WTC11 (cell line): ENCODE measurements around the gene STK31. TPM values are rescaled to one million over a fixed set of nuclear protein-coding genes. Genes with fewer than 3 reads are reported as not detected.
"Not testable (repeated sequence)": the region's sequence is repeated elsewhere in the genome, so short reads cannot be mapped to it uniquely, and the experiment has no call there.

ENCODE experiments used
- ATAC-seq: fragments of 200-7000 bp; cut with Tn5 transposase; 2 replicates; pipeline ENCODE4 v1.10.0; 2021; ENCODE audit warnings: mild to moderate bottlenecking, moderate library complexity
- CTCF ChIA-PET: fragments of 300-600 bp; sonication (Branson Sonifier 250); formaldehyde crosslinking; loops from one replicate; lab custom pipeline; 2021; ENCODE audit warnings: antibody characterized with exemption; lab: Charles Lee
- POLR2A ChIA-PET: fragments of 350-600 bp; sonication (Branson Sonifier 250); formaldehyde crosslinking; loops from one replicate; lab custom pipeline; 2021; ENCODE audit warnings: antibody characterized with exemption; lab: Charles Lee
- DNase-seq: peaks from one replicate; pipeline ENCODE4 v3.0.0; 2021; ENCODE audit warnings: low spot score
- H3K27ac Mint-ChIP-seq: 2 replicates; pipeline ENCODE4 v1.8.0; 2021; ENCODE audit warnings: mixed read lengths
- H3K27me3 Mint-ChIP-seq: 2 replicates; pipeline ENCODE4 v1.8.0; 2021; ENCODE audit warnings: low read depth, mild to moderate bottlenecking, moderate library complexity, mixed read lengths
- H3K36me3 Mint-ChIP-seq: 2 replicates; pipeline ENCODE4 v1.8.0; 2021; ENCODE audit warnings: mixed read lengths
- H3K4me1 Mint-ChIP-seq: 2 replicates; pipeline ENCODE4 v1.8.0; 2022; ENCODE audit warnings: mixed read lengths
- H3K4me3 Mint-ChIP-seq: 2 replicates; pipeline ENCODE4 v1.8.0; 2021; ENCODE audit warnings: mild to moderate bottlenecking, moderate library complexity, mixed read lengths
- H3K9me3 Mint-ChIP-seq: 2 replicates; pipeline ENCODE4 v1.8.0; 2021; ENCODE audit warnings: mixed read lengths
- ATF1 ChIP-seq: sonication (generic); formaldehyde crosslinking; IDR thresholded peaks from 2 replicates; pipeline ENCODE4 v1.8.1; 2023; ENCODE audit warnings: mild to moderate bottlenecking, moderate library complexity, missing genetic modification reagents
- ATF2 ChIP-seq: sonication (generic); formaldehyde crosslinking; IDR thresholded peaks from 2 replicates; pipeline ENCODE4 v1.8.1; 2022; ENCODE audit warnings: low read depth, missing genetic modification reagents, borderline replicate concordance
- CDX4 ChIP-seq: fragments of 250-450 bp; sonication (Bioruptor Pico); IDR thresholded peaks from 2 replicates; pipeline ENCODE4 v1.9.0; 2021; ENCODE audit warnings: moderate library complexity, mild to moderate bottlenecking, inconsistent platforms, borderline replicate concordance
- CREM ChIP-seq: sonication (generic); formaldehyde crosslinking; IDR thresholded peaks from 2 replicates; pipeline ENCODE4 v1.8.1; 2022; ENCODE audit warnings: mild to moderate bottlenecking, missing genetic modification reagents, moderate library complexity
- E2F1 ChIP-seq: sonication (generic); formaldehyde crosslinking; IDR thresholded peaks from 2 replicates; pipeline ENCODE4 v1.8.0; 2022; ENCODE audit warnings: mild to moderate bottlenecking, missing genetic modification reagents
- ETV6 ChIP-seq: sonication (generic); formaldehyde crosslinking; IDR thresholded peaks from 2 replicates; pipeline ENCODE4 v1.8.1; 2022; ENCODE audit warnings: mild to moderate bottlenecking, missing genetic modification reagents
- FOXK1 ChIP-seq: sonication (generic); formaldehyde crosslinking; IDR thresholded peaks from 2 replicates; pipeline ENCODE4 v1.8.0; 2022; ENCODE audit warnings: mild to moderate bottlenecking, moderate library complexity, missing genetic modification reagents
- FOXP1 ChIP-seq: sonication (generic); formaldehyde crosslinking; IDR thresholded peaks from 2 replicates; pipeline ENCODE4 v1.8.0; 2022; ENCODE audit warnings: missing genetic modification reagents, mild to moderate bottlenecking, moderate library complexity, borderline replicate concordance
- GRHL2 ChIP-seq: fragments of 250-450 bp; sonication (Bioruptor Pico); IDR thresholded peaks from 2 replicates; pipeline ENCODE4 v1.8.0; 2022; ENCODE audit warnings: mild to moderate bottlenecking, moderate library complexity; ENCODE audit not compliant: insufficient replicate concordance, severe bottlenecking
- GTF2I ChIP-seq: fragments of 250-450 bp; sonication (Bioruptor Pico); conservative IDR thresholded peaks from 2 replicates; pipeline ENCODE4 v1.4.0; 2021; ENCODE audit warnings: mild to moderate bottlenecking
- HMGXB4 ChIP-seq: sonication (generic); formaldehyde crosslinking; IDR thresholded peaks from 2 replicates; pipeline ENCODE4 v1.8.1; 2023; ENCODE audit warnings: mild to moderate bottlenecking, moderate library complexity, missing genetic modification reagents
- NR1H2 ChIP-seq: sonication (generic); formaldehyde crosslinking; IDR thresholded peaks from 2 replicates; pipeline ENCODE4 v1.9.0; 2021; ENCODE audit warnings: mild to moderate bottlenecking, moderate library complexity, missing genetic modification reagents
- NR2C2 ChIP-seq: sonication (generic); formaldehyde crosslinking; IDR thresholded peaks from 2 replicates; pipeline ENCODE4 v1.8.0; 2022; ENCODE audit warnings: mild to moderate bottlenecking, missing genetic modification reagents
- RELA ChIP-seq: sonication (generic); formaldehyde crosslinking; IDR thresholded peaks from 2 replicates; pipeline ENCODE4 v1.8.1; 2022; ENCODE audit warnings: missing genetic modification reagents, mild to moderate bottlenecking, borderline replicate concordance
- TP53 ChIP-seq: sonication (generic); formaldehyde crosslinking; IDR thresholded peaks from 2 replicates; pipeline ENCODE4 v1.8.1; 2023; ENCODE audit warnings: mild to moderate bottlenecking, missing genetic modification reagents
- ZBTB21 ChIP-seq: sonication (generic); formaldehyde crosslinking; IDR thresholded peaks from 2 replicates; pipeline ENCODE4 v1.8.1; 2023; ENCODE audit warnings: mild to moderate bottlenecking, missing genetic modification reagents, borderline replicate concordance
- ZMAT4 ChIP-seq: fragments of 250-450 bp; sonication (Bioruptor Pico); IDR thresholded peaks from 2 replicates; pipeline ENCODE4 v1.9.0; 2021; ENCODE audit warnings: mild to moderate bottlenecking
- ZNF281 ChIP-seq: sonication (generic); formaldehyde crosslinking; IDR thresholded peaks from 2 replicates; pipeline ENCODE4 v1.8.0; 2023; ENCODE audit warnings: mild to moderate bottlenecking, missing genetic modification reagents
- total RNA-seq: library from RNA; stranded (reverse); gene quantifications from 3 replicates; pipeline ENCODE4 v1.2.3, GENCODE V29; 2021
- TF ChIP-seq, protein P1 (sequence below): sonication (generic); formaldehyde crosslinking; IDR thresholded peaks from 2 replicates; pipeline ENCODE4 v1.8.1; 2022; ENCODE audit warnings: mild to moderate bottlenecking, moderate library complexity, missing genetic modification reagents
- TF ChIP-seq, protein P2 (sequence below): fragments of 200-600 bp; IDR thresholded peaks from 2 replicates; pipeline ENCODE4 v1.8.0; 2022; ENCODE audit warnings: antibody characterized with exemption

Gene STK31
- total RNA-seq, 1 experiment from 2014 or later, result 0.42 TPM

GRCh38 chr7:23873306-23873705 lies 163.3 kb downstream of the STK31 start:
- H3K4me1 Mint-ChIP-seq, result peaks cover 2% of the 10 kb centered on the region; the same call in 1 of the 2 replicates
- POLR2A ChIA-PET, result no interaction called here
- no peak for TF ChIP-seq ZNF281
- no peak for TF ChIP-seq FOXP1
- TF ChIP-seq, protein P1, sequence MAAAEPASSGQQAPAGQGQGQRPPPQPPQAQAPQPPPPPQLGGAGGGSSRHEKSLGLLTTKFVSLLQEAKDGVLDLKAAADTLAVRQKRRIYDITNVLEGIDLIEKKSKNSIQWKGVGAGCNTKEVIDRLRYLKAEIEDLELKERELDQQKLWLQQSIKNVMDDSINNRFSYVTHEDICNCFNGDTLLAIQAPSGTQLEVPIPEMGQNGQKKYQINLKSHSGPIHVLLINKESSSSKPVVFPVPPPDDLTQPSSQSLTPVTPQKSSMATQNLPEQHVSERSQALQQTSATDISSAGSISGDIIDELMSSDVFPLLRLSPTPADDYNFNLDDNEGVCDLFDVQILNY (CRISPR knock-in tag), result no peak
- no peak for TF ChIP-seq CDX4 (CRISPR knock-in tag)
- no peak for TF ChIP-seq ZMAT4 (CRISPR knock-in tag)
- TF ChIP-seq E2F1 (CRISPR knock-in tag), result no peak
- TF ChIP-seq GRHL2 (CRISPR knock-in tag), result no peak
- TF ChIP-seq GTF2I (CRISPR knock-in tag), result no peak
- TF ChIP-seq, protein P2, sequence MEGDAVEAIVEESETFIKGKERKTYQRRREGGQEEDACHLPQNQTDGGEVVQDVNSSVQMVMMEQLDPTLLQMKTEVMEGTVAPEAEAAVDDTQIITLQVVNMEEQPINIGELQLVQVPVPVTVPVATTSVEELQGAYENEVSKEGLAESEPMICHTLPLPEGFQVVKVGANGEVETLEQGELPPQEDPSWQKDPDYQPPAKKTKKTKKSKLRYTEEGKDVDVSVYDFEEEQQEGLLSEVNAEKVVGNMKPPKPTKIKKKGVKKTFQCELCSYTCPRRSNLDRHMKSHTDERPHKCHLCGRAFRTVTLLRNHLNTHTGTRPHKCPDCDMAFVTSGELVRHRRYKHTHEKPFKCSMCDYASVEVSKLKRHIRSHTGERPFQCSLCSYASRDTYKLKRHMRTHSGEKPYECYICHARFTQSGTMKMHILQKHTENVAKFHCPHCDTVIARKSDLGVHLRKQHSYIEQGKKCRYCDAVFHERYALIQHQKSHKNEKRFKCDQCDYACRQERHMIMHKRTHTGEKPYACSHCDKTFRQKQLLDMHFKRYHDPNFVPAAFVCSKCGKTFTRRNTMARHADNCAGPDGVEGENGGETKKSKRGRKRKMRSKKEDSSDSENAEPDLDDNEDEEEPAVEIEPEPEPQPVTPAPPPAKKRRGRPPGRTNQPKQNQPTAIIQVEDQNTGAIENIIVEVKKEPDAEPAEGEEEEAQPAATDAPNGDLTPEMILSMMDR, result no peak
- no peak for TF ChIP-seq FOXK1 (CRISPR knock-in tag)
- no peak for TF ChIP-seq NR1H2
- TF ChIP-seq HMGXB4, result no peak
- no peak for TF ChIP-seq TP53 (CRISPR knock-in tag)
- TF ChIP-seq ATF2 (CRISPR knock-in tag), result no peak
- TF ChIP-seq ETV6 (CRISPR knock-in tag), result no peak
- no peak for TF ChIP-seq ZBTB21 (CRISPR knock-in tag)
- TF ChIP-seq ATF1 (CRISPR knock-in tag), result no peak
- TF ChIP-seq RELA (CRISPR knock-in tag), result no peak
- no peak for TF ChIP-seq NR2C2 (CRISPR knock-in tag)
- no peak for TF ChIP-seq CREM
- H3K4me3 Mint-ChIP-seq, result no peak overlapping the region
- no peaks in the 10 kb centered on the region for H3K27me3 Mint-ChIP-seq
- H3K36me3 Mint-ChIP-seq, result no peaks in the 10 kb centered on the region
- ATAC-seq, result no peak
- no peak overlapping the region for H3K27ac Mint-ChIP-seq
- H3K9me3 Mint-ChIP-seq, result peaks cover 11% of the 10 kb centered on the region
- no peak for DNase-seq
- CTCF ChIA-PET, result no interaction called here

DNA sequence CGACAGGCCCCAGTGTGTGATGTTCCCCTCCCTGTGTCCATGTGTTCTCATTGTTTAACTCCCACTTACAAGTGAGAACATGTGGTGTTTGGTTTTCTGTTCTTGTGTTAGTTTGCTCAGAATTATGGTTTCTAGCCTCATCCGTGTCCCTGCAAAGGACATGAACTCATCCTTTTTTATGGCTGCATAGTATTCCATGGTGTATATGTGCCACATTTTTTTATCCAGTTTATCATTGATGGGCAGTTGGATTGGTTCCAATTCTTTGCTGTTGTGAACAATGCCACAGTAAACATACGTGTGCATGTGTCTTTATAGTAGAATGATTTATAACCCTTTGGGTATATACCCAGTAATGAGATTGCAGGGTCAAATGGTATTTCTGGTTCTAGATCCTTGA lies 166.5 kb downstream of the STK31 start:
- H3K9me3 Mint-ChIP-seq, H3K27me3 Mint-ChIP-seq, ATAC-seq, H3K4me3 Mint-ChIP-seq, H3K36me3 Mint-ChIP-seq, H3K4me1 Mint-ChIP-seq, POLR2A ChIA-PET, CTCF ChIA-PET, DNase-seq, H3K27ac Mint-ChIP-seq: not testable (repeated sequence)
